ENCODE data around the gene COLQ.

GRCh38 chr3:15470849-15471248, 50.7 kb downstream of the COLQ start:
- no peak for TF ChIP-seq CTCF (IDR thresholded peaks at IDR 0.05)
- TF ChIP-seq POLR2A (IDR thresholded peaks at IDR 0.05) = no peak

Measured in adrenal gland (tissue), 5 donors.